RPMI8226 (cell line): ENCODE results near the gene ZMYM3.

Experiments used
- DNase-seq: peaks from one replicate; pipeline ENCODE4 v3.0.0-alpha.2; 2015

Gene ZMYM3

DNA sequence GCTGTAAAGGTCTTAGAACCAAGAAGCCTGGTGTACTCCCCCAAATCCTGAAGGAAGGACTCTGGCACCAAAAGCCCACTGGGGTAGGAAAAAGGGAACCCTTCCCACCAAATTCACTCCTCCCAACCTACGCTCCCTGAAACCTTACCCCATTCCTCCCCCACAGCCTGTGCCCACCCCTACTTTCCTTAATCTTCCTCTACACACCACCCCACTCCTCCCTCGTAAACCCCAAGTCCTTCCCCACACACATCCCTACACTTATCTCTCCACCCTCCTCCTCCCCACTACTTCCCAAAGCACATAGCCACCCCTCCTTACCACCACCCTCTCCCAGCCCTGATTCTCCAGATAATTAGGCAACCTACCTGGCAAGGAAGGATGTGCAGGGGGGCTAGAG, 1.7 kb downstream of the ZMYM3 start:
- DNase-seq, result no peak

DNA sequence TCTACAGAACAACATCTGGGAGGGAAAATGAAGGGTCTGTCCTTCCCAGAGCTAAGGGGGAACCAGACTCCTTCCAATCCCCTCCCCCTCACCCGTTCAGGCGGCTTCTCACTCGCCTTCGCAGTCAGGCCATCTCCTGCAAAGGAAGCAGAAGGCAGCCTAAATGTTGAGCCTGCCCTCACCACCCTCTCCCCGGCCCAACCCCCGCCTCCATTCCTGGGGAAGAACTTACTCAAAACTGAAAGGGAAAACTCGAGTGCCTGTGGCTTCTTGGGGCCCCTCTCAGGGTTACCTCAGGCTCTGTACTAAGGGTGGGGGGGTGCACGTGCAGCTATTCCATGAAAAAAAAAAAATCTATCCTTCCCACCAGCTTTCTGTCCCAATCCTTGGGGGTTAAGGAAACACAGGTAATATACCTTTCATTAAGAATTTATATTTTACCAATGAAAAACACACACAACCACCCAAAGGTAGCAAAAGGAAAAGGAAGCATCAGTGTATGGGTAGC, 2.4 kb downstream of the ZMYM3 start:
- no peak for DNase-seq

DNA sequence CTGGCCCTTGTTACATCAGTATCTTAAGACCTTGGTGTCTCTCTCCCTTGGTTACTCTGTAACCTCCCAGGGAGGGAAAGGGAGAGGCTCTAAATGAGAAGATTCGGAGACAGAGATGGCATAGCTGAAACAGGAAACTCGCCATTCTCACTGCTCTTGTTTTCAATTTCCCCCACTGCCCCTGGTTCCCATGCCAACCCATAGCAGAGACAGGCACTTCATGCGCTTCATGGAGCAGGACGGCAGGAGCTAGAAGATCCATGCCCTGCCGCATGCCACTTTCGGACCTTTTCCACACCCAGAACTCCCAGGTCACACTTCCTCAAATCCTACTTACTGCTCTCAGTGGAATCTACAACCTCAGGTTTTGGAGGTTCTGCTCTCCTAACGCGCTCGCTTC, 3.1 kb downstream of the ZMYM3 start:
- no peak for DNase-seq

DNA sequence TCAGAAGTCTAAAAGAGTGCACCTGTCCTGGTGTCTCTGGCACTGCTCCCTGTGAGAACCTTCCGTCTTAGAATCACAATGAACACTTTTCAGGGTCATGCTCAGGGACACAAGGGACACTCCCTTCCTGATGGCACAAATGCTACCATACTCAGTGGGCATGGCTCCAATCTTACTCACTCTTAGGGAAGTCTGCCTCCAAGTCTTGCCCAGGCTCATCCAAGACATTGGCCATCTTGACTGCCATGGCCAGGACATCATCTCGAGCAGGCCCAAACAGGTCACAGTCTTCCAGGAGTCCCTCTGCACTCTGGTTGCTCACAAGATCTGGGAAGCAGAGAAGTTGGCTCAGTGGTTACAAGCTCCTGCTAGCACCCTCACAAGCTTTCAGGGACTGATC, 8.8 kb downstream of the ZMYM3 start:
- no peak for DNase-seq

GRCh38 chrX:71244359-71245128, 9.4 kb downstream of the ZMYM3 start:
- no peak for DNase-seq

DNA sequence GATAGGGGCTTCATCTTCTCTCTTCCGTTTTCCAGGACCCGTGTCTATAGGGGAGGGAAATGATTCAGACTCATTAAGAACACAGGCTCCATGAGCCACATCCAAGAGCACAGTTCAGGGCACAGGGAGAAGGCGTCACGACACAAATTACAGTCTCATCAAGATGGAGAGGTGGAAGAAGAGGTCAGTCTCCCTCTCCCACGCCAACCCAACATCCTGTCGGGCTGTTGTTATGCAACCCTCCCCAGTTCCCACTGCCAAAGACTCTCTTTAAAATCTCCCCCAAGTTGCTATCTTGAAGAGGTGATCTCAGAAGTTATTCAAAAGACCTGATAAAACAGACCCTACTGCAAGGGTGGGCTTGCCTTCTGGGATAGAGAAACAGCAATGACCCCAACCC, 12.6 kb downstream of the ZMYM3 start:
- DNase-seq, result no peak

DNA sequence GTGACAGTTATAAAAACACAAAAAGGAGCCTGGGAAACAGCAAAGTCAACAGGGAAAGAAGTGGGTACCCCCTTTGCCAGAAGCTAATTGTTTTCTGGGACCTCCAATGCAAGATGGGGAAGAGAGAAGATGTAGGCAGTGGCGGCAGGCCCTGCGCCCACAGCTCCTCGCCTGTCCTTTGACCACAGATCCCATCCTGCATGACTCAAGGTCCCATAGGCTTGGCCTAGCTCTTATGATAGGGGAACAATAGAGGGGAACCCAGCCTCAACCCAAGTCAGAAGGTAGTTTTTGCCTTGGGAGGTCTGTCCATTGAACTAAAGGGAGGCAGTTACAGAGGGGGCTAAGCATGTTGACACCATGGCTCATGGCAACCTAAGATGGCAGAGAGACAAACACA, 14.2 kb downstream of the ZMYM3 start:
- no peak for DNase-seq

GRCh38 chrX:71236836-71237235, 17.1 kb downstream of the ZMYM3 start:
- no peak for DNase-seq

- DNase-seq, result no peak
Measured at GRCh38 chrX:71235482-71235881, 18.5 kb downstream of the ZMYM3 start.

- no peak for DNase-seq
Measured at GRCh38 chrX:71228063-71228642, 25.8 kb downstream of the ZMYM3 start.

GRCh38 chrX:71227370-71228062, 26.4 kb downstream of the ZMYM3 start:
- DNase-seq, result no peak

- DNase-seq, result no peak
Measured at GRCh38 chrX:71225676-71226075, 28.3 kb downstream of the ZMYM3 start.

- no peak for DNase-seq
Measured at GRCh38 chrX:71225009-71225408, 28.9 kb downstream of the ZMYM3 start.

DNA sequence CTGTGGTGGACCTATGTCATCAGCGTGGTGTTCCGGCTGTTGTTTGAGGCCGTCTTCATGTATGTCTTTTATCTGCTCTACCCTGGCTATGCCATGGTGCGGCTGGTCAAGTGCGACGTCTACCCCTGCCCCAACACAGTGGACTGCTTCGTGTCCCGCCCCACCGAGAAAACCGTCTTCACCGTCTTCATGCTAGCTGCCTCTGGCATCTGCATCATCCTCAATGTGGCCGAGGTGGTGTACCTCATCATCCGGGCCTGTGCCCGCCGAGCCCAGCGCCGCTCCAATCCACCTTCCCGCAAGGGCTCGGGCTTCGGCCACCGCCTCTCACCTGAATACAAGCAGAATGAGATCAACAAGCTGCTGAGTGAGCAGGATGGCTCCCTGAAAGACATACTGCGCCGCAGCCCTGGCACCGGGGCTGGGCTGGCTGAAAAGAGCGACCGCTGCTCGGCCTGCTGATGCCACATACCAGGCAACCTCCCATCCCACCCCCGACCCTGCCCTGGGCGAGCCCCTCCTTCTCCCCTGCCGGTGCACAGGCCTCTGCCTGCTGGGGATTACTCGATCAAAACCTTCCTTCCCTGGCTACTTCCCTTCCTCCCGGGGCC, 29.7 kb downstream of the ZMYM3 start:
- no peak for DNase-seq

DNA sequence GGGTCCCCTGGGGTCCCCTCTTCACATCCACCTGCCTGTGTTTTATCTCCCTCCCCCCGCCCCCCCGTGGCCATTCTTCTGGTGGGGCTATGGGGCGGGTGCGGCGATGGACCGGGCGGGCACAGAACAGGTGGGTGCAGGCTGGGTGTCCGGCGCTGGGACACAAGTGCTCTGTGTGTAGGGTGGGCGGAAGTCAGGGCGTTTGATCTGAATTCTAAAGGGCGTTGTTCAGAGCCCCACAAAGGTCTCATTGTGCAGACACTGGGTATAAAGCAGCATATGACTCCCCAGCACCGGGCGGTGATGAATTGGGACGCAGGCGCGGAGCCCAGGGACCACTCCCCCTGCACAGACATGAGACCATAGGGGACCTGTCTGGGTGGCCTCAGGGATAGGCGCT, 31.0 kb downstream of the ZMYM3 start, which contains the start of gene GJB1:
GJB1 (plus strand) TSS at position 296 of the 400 bp plus-strand sequence. CDS start 484 bp downstream, outside the sequence.
- DNase-seq, result no peak

GRCh38 chrX:71221145-71221544, 32.8 kb downstream of the ZMYM3 start:
- no peak for DNase-seq

DNA sequence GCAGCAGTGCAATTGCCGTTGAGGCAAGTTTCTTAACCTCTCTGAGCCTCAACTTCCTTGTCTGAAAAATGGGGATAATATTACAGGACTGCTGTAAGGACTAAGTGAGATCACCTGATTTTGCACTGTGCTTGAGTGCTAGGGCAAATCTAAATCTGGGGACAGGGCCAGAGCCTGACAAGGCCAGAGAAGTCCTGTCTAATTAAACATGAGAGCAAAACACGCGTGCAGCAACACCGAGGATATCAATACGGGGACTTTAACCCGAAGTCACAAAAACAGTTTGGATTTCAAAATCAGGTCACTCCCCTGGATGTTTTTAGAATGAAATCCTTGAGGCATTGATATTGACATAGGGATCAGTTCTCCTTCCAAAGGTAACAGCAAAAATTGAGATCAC, 36.6 kb downstream of the ZMYM3 start:
- DNase-seq, result no peak

DNA sequence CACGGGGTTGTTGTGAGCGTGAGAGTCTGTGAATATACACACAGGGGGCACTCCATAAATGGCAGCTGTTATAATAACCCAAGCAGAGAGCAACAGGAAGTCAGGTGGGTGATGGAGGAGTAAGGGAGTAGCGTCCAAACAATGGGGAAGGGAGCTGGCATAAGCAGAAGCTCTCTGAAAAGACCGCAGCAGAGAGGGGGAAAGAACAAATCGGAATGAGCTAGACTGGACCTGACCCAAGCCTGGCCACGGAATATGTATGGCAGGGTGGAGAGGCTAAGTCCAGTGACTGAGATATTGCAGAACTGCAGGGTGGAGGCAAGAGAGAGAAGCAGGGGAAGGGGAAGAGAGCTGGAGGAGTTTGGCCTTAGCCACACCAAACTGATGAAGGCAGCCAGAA, 37.5 kb downstream of the ZMYM3 start:
- no peak for DNase-seq

DNA sequence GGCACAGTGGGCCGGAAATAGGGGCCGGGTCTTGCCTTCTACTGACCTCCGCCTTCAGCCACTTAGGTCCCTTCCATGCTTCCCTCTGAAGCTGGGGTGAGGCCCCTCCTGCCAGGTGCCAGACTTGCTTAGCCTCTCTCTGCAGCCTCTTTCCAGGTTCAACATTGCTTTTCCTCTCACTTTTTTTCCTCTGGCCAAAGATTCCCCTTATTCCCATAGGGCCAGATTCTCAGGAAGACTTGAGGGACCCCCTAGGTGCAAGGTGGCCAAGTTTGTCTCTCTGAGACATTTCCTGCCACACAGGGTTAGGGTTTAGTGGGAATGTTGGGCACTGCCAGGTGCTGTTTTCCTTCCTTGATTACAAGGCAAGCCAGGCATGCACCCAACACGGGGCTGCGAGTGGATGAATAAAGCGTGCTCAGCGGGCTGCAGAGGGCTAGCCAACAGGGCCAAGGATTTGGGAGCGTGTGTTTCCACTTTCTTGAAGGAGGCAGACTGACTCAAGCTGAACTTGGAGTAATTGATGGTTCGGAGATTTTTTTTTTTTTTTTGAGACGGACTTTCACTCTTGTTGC, 38.5 kb downstream of the ZMYM3 start:
- no peak for DNase-seq

- no peak for DNase-seq
Measured at GRCh38 chrX:71214604-71215337, 39.2 kb downstream of the ZMYM3 start.

DNA sequence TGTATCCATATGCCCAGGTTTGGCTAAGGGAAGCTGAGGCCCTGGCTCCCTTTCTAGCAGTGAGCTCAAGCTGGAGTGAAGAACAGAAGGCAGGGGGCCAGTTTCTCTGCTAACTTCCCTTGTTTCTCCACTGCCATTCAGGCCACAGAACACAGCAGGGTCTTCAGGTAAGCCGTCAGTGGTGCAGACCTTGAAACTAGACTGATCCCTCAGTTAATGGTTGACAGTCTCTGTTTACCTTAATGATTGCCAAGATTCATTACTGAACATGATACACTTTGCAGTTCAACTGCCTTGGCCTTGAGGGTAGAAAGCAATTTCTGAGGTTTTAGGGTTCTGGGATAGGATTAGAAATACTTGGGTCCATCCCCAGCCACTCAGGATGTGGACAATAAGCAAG, 39.8 kb downstream of the ZMYM3 start:
- DNase-seq, result no peak

DNA sequence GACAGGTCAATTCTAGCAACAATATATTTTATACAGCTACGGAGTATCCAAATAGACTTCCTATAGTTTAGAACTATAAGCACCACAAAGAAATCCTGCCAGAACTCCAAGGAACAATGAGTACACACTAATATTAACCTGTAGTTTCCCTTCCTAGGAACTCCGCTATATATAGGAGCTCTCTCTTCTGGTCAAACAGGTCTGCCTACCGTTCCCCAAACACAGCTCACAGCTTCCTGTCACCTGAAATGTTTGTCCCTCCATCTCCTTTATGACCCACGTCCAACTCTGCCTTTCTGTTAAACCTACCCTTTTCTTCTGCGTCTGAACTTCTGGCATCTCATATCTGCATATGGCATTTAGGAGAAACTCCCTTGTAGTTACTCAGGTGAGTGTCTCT, 41.4 kb downstream of the ZMYM3 start:
- no peak for DNase-seq
